Tibial nerve (tissue), 4 donors: ENCODE data around the gene FBL. TPM values are rescaled to one million over a fixed set of nuclear protein-coding genes. Genes with fewer than 3 reads are reported as not detected.
"Not testable (repeated sequence)": the region's sequence is repeated elsewhere in the genome, so short reads cannot be mapped to it uniquely, and the experiment has no call there.

Experiments
- DNase-seq, 2 donors: peaks; one replicate each; pipeline ENCODE4 v3.0.0-alpha.2; 2019; ENCODE audit warnings: low spot score in 2 of 2
- H3K27ac ChIP-seq, 4 donors: fragments of 200-600 bp; sonication (generic) in 3 of 4; one replicate each; pipeline ENCODE4 v1.5.1; 2017 to 2019; ENCODE audit warnings: mild to moderate bottlenecking in 1 of 4
- H3K27me3 ChIP-seq, 2 donors: fragments of 200-600 bp; sonication (generic) in 1 of 2; one replicate each; pipeline versions ENCODE4 v1.5.1 to v1.6.0; 2017 to 2019
- H3K36me3 ChIP-seq, 3 donors: fragments of 200-600 bp; sonication (generic); one replicate each; pipeline ENCODE4 v1.5.1; 2018 to 2019
- H3K4me1 ChIP-seq, 4 donors: fragments of 200-600 bp; sonication (generic) in 3 of 4; one replicate each; pipeline ENCODE4 v1.5.1; 2017 to 2019
- H3K4me3 ChIP-seq, 4 donors: fragments of 200-600 bp; sonication (generic) in 3 of 4; one replicate each; pipeline ENCODE4 v1.5.1; 2017 to 2019; ENCODE audit warnings: mild to moderate bottlenecking in 1 of 4, moderate library complexity in 1 of 4
- H3K9me3 ChIP-seq, 4 donors: fragments of 200-600 bp; sonication (generic) in 3 of 4; one replicate each; pipeline ENCODE4 v1.5.1; 2017 to 2019
- EP300 ChIP-seq, 2 donors: sonication (generic); formaldehyde crosslinking; IDR thresholded peaks; one replicate each; pipeline ENCODE4 v1.6.1; 2017; ENCODE audit warnings: antibody characterized with exemption in 2 of 2, mild to moderate bottlenecking in 1 of 2
- POLR2A ChIP-seq, 2 donors: fragments of 450-650 bp; IDR thresholded peaks; one replicate each; pipeline ENCODE4 v1.6.1; 2017; ENCODE audit warnings: antibody characterized with exemption in 2 of 2, mild to moderate bottlenecking in 2 of 2, moderate library complexity in 2 of 2
- WGBS, 2 donors: methylation state at CpG; one replicate each; pipeline ENCODE4 v1.1.5; 2018; 5-methylcytosine and 5-hydroxymethylcytosine counted together
- total RNA-seq, 4 donors: library from RNA; depleted of rRNA; stranded (reverse); fragments of >200 nt; gene quantifications; one replicate each; pipeline ENCODE4 v1.1.0, GENCODE V29; 2016
- TF ChIP-seq, protein P1 (sequence below), 5 experiments: fragments of 200-600 bp in 3 of 5; fragments of 450-650 bp in 2 of 5; sonication (generic) in 3 of 5; IDR thresholded peaks; one replicate each; pipeline ENCODE4 v1.5.1; 2016 to 2019; ENCODE audit warnings: antibody characterized with exemption in 5 of 5, mild to moderate bottlenecking in 3 of 5, moderate library complexity in 2 of 5

FBL gene
- total RNA-seq, result 100 to 1,000 TPM; 170 to 204 (median 177) TPM

DNA sequence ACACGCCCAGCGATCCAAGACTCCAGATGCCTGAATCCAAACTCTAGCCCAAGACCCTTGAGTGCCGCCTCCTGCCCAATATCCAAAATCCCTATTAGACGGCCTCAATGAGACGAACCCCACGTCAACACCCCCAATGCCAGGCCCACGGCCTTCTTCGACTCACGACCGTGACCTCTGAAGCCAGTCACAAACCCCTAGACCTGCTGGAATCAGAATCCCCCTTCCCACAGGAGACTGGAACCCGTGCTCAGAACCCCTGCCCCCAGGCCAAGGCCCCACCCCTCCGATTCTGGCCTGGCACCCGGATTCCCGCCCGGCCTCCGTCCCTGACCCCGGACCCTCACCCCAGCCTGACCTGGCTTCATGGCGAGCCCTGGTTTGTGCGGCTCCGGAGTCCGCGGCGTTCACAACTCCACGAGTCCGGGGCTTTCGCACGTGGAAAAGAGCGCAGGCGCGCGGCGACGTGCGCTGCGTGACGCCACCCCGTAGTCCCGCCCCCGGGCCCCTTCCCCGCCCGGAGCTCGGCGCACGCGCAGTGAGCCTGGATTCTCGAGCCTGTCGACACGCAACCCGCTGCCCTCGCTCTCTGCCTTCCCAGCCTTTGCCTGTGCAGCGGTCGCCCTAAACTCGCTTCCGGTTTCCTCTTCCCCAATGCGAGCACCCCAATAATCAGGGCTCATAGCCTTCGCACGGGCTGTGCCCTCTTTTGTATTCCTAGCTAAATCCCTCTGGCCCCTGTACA lies at the start of gene FBL:
FBL (minus strand) TSS at position 447 of the 745 bp plus-strand sequence; CDS start at position 368, 79 bp downstream.
- no peaks in the 10 kb centered on the region for H3K27me3 ChIP-seq
- H3K36me3 ChIP-seq, result no peaks in the 10 kb centered on the region
- peak; percentile 90 to 92 for DNase-seq
- peaks cover 0 to 52% (median 23%) of the 10 kb centered on the region in 4 donors for H3K4me1 ChIP-seq
- peak within 1 kb of the TSS; percentile 87 to 97 (median 90) for H3K27ac ChIP-seq
- 0 to 1% methylated on average over 37 to 57 of the region's 57 CpGs for WGBS, 2 donors
- peak; percentile 88 to 91 for TF ChIP-seq EP300 (IDR thresholded peaks at IDR 0.05)
- peak; percentile 48 to 74 for TF ChIP-seq POLR2A (IDR thresholded peaks at IDR 0.05)
- TF ChIP-seq, protein P1, sequence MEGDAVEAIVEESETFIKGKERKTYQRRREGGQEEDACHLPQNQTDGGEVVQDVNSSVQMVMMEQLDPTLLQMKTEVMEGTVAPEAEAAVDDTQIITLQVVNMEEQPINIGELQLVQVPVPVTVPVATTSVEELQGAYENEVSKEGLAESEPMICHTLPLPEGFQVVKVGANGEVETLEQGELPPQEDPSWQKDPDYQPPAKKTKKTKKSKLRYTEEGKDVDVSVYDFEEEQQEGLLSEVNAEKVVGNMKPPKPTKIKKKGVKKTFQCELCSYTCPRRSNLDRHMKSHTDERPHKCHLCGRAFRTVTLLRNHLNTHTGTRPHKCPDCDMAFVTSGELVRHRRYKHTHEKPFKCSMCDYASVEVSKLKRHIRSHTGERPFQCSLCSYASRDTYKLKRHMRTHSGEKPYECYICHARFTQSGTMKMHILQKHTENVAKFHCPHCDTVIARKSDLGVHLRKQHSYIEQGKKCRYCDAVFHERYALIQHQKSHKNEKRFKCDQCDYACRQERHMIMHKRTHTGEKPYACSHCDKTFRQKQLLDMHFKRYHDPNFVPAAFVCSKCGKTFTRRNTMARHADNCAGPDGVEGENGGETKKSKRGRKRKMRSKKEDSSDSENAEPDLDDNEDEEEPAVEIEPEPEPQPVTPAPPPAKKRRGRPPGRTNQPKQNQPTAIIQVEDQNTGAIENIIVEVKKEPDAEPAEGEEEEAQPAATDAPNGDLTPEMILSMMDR (IDR thresholded peaks at IDR 0.05), result no peak
- H3K9me3 ChIP-seq, result no peaks in the 10 kb centered on the region
- peak within 1 kb of the TSS; percentile 56 to 93 (median 82) for H3K4me3 ChIP-seq

- DNase-seq, H3K9me3 ChIP-seq, H3K4me3 ChIP-seq, H3K4me1 ChIP-seq, H3K36me3 ChIP-seq, H3K27ac ChIP-seq: not testable (repeated sequence)
- 88 to 90% methylated on average over 10 to 11 of the region's 11 CpGs for WGBS, 2 donors
- peaks cover 0 to 10% of the 10 kb centered on the region in 2 donors for H3K27me3 ChIP-seq
Observed at GRCh38 chr19:39895096-39895495, 48.9 kb upstream of the FBL start.

GRCh38 chr19:39894236-39894606 lies 48.0 kb upstream of the FBL start:
- 75 to 93% methylated on average over 1 to 3 of the region's 16 CpGs for WGBS, 2 donors
- not testable (repeated sequence) for DNase-seq

DNA sequence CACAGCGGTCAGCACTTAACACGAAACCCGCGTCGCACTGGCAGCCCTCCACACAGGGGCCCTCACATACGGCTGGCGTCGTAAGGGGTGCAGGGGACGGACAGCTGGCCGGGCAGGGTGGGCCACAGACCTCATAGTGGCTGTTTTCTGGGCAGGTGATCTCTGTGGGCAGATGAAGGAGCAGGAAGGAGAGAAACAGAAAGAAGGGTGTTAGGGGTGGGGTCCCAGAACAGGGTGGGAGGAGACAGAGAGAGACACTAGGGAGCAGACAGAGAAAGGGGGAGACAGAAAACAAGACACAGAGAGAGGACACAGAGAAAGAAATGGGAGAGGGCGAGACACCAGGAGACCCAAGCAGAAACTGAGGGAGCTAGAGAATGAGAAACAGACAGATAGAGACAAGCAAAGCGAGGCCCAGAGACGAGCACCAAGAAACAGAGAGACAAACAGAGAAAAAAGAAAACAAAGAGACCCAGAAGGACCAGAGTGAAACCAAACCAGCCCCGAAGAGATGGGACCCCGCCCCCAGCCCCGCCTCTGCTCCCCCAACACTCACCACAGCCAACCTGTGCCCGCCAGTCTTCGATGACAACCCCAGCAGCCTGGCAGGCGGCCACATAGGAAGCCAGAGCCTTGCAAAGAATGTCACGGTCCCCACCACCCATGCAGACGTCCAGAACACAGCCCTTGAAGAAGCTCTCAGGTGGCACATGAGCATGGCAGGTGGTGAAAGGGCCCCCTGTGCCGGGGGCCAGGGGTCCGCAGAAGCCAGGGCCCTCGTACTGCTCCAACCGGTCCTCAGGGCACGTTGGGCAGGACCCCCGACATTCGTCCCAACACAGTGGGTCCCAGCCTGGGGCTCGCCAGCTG lies 47.4 kb upstream of the FBL start:
- H3K36me3 ChIP-seq, H3K4me1 ChIP-seq, H3K9me3 ChIP-seq, H3K27ac ChIP-seq, DNase-seq, H3K4me3 ChIP-seq: not testable (repeated sequence)
- 67 to 73% methylated on average over 22 to 26 of the region's 29 CpGs for WGBS, 2 donors
- H3K27me3 ChIP-seq, result peaks cover 0 to 10% of the 10 kb centered on the region in 2 donors

More at GRCh38 chr19:39894236-39894606, 48.0 kb upstream of the FBL start:
- not testable (repeated sequence) for H3K9me3 ChIP-seq, H3K4me3 ChIP-seq, H3K4me1 ChIP-seq, H3K36me3 ChIP-seq, H3K27ac ChIP-seq
- peaks cover 0 to 10% of the 10 kb centered on the region in 2 donors for H3K27me3 ChIP-seq

- not testable (repeated sequence) for H3K9me3 ChIP-seq, H3K36me3 ChIP-seq, H3K4me1 ChIP-seq, H3K4me3 ChIP-seq, H3K27ac ChIP-seq, DNase-seq
- H3K27me3 ChIP-seq, result peaks cover 0 to 10% of the 10 kb centered on the region in 2 donors
- 70 to 82% methylated on average over 5 of the region's 5 CpGs for WGBS, 2 donors
Observed at GRCh38 chr19:39892506-39892902, 46.3 kb upstream of the FBL start.

GRCh38 chr19:39891660-39892505 lies 45.7 kb upstream of the FBL start:
- not testable (repeated sequence) for DNase-seq, H3K27ac ChIP-seq, H3K36me3 ChIP-seq, H3K4me1 ChIP-seq, H3K4me3 ChIP-seq, H3K9me3 ChIP-seq
- peaks cover 0 to 10% of the 10 kb centered on the region in 2 donors for H3K27me3 ChIP-seq
- 43 to 45% methylated on average over 48 to 64 of the region's 64 CpGs for WGBS, 2 donors

DNA sequence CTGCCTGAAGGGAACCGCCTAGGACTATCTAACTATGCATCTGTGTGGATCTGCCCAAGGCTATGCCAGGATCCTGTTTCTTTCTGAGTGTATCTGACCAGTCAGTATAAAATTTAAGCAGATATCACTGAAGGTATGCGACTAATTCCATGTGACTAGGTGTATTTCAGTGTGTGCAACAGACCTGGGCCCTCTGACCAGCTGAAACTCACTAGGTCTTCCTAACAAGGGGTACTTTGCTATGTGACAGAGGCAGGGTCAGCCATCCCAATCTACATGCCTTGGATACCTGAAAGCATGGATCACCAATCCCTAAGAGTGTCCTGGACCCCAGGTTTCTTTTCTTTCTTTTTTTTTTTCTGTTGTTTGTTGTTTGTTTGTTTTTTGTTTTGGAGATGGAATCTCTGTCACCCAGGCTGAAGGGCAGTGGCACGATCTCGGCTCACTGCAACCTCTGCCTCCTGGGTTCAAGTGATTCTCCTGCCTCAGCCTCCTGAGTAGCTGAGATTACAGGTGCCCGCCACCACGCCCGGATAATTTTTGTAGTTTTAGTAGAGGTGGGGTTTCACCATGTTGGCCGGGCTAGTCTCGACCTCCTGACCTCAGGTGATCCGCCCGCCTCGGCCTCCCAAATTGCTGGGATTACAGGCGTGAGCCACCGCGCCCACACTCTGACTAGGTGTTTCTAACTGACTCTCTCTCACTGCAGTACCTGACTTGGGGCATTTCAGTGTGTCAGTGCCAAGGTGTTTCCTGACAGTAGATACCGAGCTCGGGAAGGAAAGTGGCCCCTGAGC lies 44.8 kb upstream of the FBL start:
- 82 to 85% methylated on average over 17 of the region's 17 CpGs for WGBS, 2 donors
- Histone ChIP-seq H3K36me3 (no peaks in the 10 kb centered on the region), H3K27me3 (peaks cover 0 to 10% of the 10 kb centered on the region in 2 donors), H3K27ac (no peak overlapping the region), H3K4me3 (no peak overlapping the region), H3K4me1 (no peaks in the 10 kb centered on the region), H3K9me3 (no peaks in the 10 kb centered on the region)
- TF ChIP-seq POLR2A (IDR thresholded peaks at IDR 0.05), result no peak
- TF ChIP-seq EP300 (IDR thresholded peaks at IDR 0.05), result no peak
- TF ChIP-seq, protein P1 (IDR thresholded peaks at IDR 0.05), result no peak
- no peak for DNase-seq

DNA sequence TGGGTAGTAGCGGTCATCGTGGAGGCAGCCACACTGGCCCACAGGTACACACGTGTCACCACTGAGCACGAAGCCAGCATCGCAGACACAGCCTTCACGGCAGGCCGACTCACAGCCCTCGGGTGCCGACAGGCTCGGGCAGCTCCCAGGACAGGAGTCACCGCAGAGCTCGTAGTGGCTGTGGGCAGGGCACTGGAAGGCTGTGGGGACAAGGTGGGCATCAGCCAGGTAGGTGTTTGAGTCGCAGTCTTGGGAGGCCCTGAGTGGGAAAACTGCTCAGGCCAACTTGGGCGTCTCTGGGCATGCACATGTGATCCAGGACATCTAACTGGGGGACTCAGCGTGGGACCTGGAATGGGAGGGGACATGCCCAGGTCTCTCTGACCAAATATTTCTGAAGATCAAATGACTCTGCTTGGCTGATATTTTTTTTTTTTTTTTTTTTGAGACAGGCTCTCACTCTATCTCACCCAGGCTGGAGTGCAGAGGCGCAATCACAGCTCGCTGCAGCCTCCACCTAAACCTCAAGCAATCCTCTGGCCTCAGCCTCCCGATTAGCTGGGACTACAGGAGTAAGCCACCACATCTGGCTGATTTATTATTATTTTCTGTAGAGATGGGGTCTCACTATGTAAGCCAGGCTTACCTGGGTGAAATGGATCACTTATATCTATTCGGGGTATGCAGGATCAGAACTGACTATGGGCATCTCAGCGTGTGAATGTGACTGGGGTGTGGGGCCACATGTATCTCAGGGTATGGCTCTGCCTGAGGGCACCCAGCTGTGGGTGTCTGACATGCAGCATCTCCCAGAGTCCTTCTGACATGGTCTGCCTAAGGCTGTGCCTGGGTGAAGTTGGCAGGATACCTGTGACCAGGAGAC lies 43.9 kb upstream of the FBL start:
- H3K27me3 ChIP-seq, result peaks cover 0 to 10% of the 10 kb centered on the region in 2 donors
- H3K4me3 ChIP-seq, H3K36me3 ChIP-seq, H3K4me1 ChIP-seq, H3K27ac ChIP-seq, H3K9me3 ChIP-seq, DNase-seq: not testable (repeated sequence)
- WGBS, 2 donors, result 92 to 94% methylated on average over 16 to 20 of the region's 20 CpGs

- 70 to 93% methylated on average over 2 of the region's 3 CpGs for WGBS, 2 donors
- H3K4me1 ChIP-seq, H3K9me3 ChIP-seq, H3K27ac ChIP-seq, H3K4me3 ChIP-seq, H3K36me3 ChIP-seq, DNase-seq: not testable (repeated sequence)
- peaks cover 0 to 10% of the 10 kb centered on the region in 2 donors for H3K27me3 ChIP-seq
Observed at GRCh38 chr19:39887456-39887951, 41.3 kb upstream of the FBL start.
